WI38 (cell line): ENCODE results near the gene GRID2.

ENCODE experiments used
- H3K4me3 ChIP-seq: 2 replicates; pipeline ENCODE4 v1.5.1; 2011; ENCODE audit warnings: low read depth, mild to moderate bottlenecking, control low read depth, low read length
- CTCF ChIP-seq: IDR thresholded peaks from 2 replicates; pipeline ENCODE4 v1.5.1; 2012; ENCODE audit warnings: low read depth, mild to moderate bottlenecking, control low read depth, low read length

GRID2 gene

GRCh38 chr4:93718233-93718632 lies 1414.5 kb downstream of the GRID2 start:
- TF ChIP-seq CTCF: no peak

GRCh38 chr4:93719552-93719951 lies 1415.8 kb downstream of the GRID2 start:
- H3K4me3 ChIP-seq: no peak overlapping the region
- TF ChIP-seq CTCF: no peak

More at GRCh38 chr4:93718233-93718632, 1414.5 kb downstream of the GRID2 start:
- no peak overlapping the region for H3K4me3 ChIP-seq

GRCh38 chr4:93722446-93722845 lies 1418.7 kb downstream of the GRID2 start:
- no peak overlapping the region for H3K4me3 ChIP-seq
- TF ChIP-seq CTCF: no peak

- TF ChIP-seq CTCF: no peak
- no peak overlapping the region for H3K4me3 ChIP-seq
These were observed 1426.5 kb downstream of the GRID2 start for GRCh38 chr4:93730251-93730650.

- H3K4me3 ChIP-seq: no peak overlapping the region
- no peak for TF ChIP-seq CTCF
These were observed 1427.0 kb downstream of the GRID2 start for GRCh38 chr4:93730760-93731159.

- TF ChIP-seq CTCF: no peak
- no peak overlapping the region for H3K4me3 ChIP-seq
These were observed 1427.7 kb downstream of the GRID2 start for GRCh38 chr4:93731456-93731855.

GRCh38 chr4:93732509-93732908 lies 1428.7 kb downstream of the GRID2 start:
- no peak overlapping the region for H3K4me3 ChIP-seq
- no peak for TF ChIP-seq CTCF
